ENCODE data around the gene PTPN9. TPM values are rescaled to one million over a fixed set of nuclear protein-coding genes. Genes with fewer than 3 reads are reported as not detected.

The PTPN9 gene
- total and polyA plus RNA-seq, 2 of the 13 experiments (the other 11 are each of a cell fraction or from before 2014, with no cell fraction given), result 16.6 to 19.9 TPM

GRCh38 chr15:75517233-75517632, 61.9 kb downstream of the PTPN9 start (continued):
- TF ChIP-seq, protein P1, sequence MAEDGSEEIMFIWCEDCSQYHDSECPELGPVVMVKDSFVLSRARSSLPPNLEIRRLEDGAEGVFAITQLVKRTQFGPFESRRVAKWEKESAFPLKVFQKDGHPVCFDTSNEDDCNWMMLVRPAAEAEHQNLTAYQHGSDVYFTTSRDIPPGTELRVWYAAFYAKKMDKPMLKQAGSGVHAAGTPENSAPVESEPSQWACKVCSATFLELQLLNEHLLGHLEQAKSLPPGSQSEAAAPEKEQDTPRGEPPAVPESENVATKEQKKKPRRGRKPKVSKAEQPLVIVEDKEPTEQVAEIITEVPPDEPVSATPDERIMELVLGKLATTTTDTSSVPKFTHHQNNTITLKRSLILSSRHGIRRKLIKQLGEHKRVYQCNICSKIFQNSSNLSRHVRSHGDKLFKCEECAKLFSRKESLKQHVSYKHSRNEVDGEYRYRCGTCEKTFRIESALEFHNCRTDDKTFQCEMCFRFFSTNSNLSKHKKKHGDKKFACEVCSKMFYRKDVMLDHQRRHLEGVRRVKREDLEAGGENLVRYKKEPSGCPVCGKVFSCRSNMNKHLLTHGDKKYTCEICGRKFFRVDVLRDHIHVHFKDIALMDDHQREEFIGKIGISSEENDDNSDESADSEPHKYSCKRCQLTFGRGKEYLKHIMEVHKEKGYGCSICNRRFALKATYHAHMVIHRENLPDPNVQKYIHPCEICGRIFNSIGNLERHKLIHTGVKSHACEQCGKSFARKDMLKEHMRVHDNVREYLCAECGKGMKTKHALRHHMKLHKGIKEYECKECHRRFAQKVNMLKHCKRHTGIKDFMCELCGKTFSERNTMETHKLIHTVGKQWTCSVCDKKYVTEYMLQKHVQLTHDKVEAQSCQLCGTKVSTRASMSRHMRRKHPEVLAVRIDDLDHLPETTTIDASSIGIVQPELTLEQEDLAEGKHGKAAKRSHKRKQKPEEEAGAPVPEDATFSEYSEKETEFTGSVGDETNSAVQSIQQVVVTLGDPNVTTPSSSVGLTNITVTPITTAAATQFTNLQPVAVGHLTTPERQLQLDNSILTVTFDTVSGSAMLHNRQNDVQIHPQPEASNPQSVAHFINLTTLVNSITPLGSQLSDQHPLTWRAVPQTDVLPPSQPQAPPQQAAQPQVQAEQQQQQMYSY (CRISPR knock-in tag; IDR thresholded peaks at IDR 0.05), result no peak
- TF ChIP-seq ZNF468 (CRISPR knock-in tag; IDR thresholded peaks at IDR 0.05), result no peak
- TF ChIP-seq ATF7 (IDR thresholded peaks at IDR 0.05), result no peak
- no peak for TF ChIP-seq ATF7 (CRISPR knock-in tag; IDR thresholded peaks at IDR 0.05)
- no peak for TF ChIP-seq ZNF768 (CRISPR knock-in tag; IDR thresholded peaks at IDR 0.05)
- TF ChIP-seq ZKSCAN8 (CRISPR knock-in tag; IDR thresholded peaks at IDR 0.05; ENCODE audit: borderline replicate concordance), result no peak
- TF ChIP-seq, protein P2, sequence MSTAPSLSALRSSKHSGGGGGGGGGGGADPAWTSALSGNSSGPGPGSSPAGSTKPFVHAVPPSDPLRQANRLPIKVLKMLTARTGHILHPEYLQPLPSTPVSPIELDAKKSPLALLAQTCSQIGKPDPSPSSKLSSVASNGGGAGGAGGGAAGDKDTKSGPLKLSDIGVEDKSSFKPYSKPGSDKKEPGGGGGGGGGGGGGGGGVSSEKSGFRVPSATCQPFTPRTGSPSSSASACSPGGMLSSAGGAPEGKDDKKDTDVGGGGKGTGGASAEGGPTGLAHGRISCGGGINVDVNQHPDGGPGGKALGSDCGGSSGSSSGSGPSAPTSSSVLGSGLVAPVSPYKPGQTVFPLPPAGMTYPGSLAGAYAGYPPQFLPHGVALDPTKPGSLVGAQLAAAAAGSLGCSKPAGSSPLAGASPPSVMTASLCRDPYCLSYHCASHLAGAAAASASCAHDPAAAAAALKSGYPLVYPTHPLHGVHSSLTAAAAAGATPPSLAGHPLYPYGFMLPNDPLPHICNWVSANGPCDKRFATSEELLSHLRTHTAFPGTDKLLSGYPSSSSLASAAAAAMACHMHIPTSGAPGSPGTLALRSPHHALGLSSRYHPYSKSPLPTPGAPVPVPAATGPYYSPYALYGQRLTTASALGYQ (CRISPR knock-in tag; IDR thresholded peaks at IDR 0.05), result no peak
- no peak for TF ChIP-seq PRDM10 (CRISPR knock-in tag; IDR thresholded peaks at IDR 0.05; ENCODE audit: low read depth)
- no peak for TF ChIP-seq SAFB2 (CRISPR knock-in tag; IDR thresholded peaks at IDR 0.05; ENCODE audit: borderline replicate concordance, low read depth)
- no peak for TF ChIP-seq CEBPG (CRISPR knock-in tag; IDR thresholded peaks at IDR 0.05)
- no peak for TF ChIP-seq KDM5A (IDR thresholded peaks at IDR 0.05; ENCODE audit: borderline replicate concordance, low read length)
- TF ChIP-seq, protein P3, sequence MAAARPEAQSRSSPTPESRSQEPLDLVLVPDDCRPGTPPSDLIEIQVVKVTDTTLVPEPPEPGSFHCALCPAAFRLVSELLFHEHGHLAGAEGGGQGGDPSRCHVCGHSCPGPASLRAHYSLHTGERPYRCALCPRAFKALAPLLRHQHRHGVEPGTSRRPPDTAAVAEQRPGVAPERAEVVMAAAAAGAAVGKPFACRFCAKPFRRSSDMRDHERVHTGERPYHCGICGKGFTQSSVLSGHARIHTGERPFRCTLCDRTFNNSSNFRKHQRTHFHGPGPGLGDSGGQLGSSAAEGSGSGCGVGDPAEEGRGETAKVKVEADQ (CRISPR knock-in tag; IDR thresholded peaks at IDR 0.05; ENCODE audit: borderline replicate concordance), result no peak

All from HepG2 (cell line).